GM19463 (cell line): Measurements from ENCODE around the gene BEX3.
A peak's percentile ranks its signal among the peaks of the same experiment; 100 is the strongest.
"Not testable (repeated sequence)": the region's sequence is repeated elsewhere in the genome, so short reads cannot be mapped to it uniquely, and the experiment has no call there.

Experiments used
- ATAC-seq: cut with Tn5 transposase; IDR thresholded peaks from one replicate; pipeline ENCODE4 v1.9.1; 2021; ENCODE audit warnings: mild to moderate bottlenecking, moderate library complexity; ENCODE audit not compliant: unreplicated experiment

The BEX3 gene

DNA sequence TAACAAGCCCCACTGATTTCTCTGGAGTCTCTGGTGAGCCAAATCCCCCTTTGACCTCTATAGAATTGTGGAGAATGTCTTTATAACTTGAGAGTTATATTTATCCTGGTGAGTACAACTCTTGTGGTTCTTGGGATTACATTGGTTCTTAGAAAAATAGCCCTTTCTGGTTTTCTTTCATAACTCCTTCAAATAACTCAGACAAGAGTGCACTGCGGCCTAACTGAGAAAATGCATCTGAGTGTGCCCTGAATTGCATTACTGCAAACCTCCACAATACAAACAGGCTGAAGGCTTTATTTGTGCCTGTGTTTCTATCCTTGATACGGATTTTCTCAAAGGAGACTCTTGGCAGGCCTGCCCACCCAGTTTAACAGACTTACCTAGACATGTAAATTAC lies 2.7 kb downstream of the BEX3 start:
- no peak for ATAC-seq

GRCh38 chrX:103382877-103383276 lies 6.5 kb downstream of the BEX3 start:
- ATAC-seq: no peak

GRCh38 chrX:103384672-103385071 lies 8.3 kb downstream of the BEX3 start:
- no peak for ATAC-seq

DNA sequence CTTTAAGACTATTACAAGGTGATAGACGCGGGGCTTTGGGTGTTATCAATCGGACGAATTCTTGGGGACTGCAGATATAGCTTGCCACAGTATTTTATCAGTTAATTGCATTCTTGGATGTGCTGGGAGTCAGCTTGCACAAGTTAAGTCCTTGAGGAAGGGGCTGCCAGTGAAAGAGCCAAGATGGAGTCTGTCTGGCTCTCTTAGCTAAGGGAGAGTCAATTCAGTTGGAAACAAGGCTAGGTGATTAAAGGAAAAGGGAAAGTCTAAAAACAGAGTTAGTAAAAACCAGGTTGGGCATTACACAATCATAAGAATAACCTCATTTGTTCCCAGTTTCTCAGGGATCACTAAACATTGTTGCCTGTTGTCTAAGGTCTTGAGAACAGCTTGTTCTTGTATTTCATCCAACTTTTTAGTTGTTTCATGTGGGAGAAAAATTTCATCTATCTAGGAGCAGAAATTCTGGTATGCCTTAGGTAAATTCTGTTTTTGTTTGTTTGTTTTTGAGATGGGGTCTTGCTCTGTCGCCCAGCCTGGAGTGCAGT lies 9.0 kb downstream of the BEX3 start:
- not testable (repeated sequence) for ATAC-seq

GRCh38 chrX:103386332-103386731 lies 10.0 kb downstream of the BEX3 start:
- ATAC-seq: no peak

DNA sequence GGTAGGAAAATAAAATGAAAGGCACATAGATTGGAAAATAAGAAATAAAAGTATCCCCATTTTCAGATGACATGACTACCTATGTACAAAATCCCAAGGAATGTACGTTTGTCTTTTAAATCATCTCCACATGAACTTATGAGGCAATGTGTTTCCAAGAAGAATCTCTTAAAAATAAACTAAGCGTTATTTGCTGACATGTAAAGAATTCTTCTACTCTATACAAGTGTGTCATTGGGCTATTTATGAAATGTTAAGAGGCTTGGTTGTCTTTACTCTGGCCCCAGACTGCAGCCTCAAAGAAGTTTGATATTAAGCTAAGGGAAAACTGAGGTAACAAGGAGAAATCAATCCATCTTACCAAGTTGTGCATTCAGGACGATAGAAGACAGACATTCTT lies 17.1 kb downstream of the BEX3 start:
- ATAC-seq: no peak

- ATAC-seq: no peak
Observed at GRCh38 chrX:103396186-103396585, 19.8 kb downstream of the BEX3 start.

GRCh38 chrX:103396660-103397059 lies 20.3 kb downstream of the BEX3 start:
- ATAC-seq: no peak

GRCh38 chrX:103397707-103398106 lies 21.4 kb downstream of the BEX3 start:
- ATAC-seq: no peak

GRCh38 chrX:103398421-103398864 lies 22.1 kb downstream of the BEX3 start:
- ATAC-seq: no peak

DNA sequence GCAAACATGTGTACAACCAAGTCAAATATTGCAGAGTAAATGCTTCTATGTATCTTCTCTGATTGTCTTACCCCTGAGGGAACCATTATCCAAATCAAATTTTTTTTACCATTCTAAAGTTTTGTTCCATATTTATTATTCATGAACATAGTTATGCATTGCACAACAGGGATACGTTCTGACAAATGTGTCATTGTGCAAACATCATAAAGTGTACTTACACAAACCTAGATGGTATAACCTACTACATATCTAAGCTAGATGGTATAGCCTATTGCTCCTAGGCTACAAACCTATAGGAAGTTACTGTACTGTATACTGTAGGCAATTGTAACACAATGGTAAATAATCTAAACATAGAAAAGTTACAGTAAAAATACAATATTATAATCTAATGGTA lies 23.4 kb downstream of the BEX3 start:
- ATAC-seq: no peak

DNA sequence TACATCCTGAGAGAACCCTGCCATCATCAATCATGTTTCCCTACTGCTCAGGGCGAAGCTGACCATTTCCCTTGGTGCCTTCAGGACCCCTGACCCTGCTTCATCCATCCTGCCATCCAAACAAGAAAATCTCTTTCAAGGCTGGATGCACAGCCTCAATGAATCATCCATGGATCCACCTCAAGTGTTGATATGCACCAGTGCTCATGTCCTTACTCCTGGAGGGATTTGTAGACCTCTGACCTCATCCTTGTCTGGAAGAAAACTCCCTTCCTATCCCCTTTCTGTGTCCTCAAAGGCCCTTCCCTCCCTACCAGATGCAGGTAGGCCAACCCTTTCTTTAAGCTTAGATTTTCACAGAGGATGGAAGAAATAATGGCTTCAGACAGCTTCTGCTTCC lies 24.6 kb downstream of the BEX3 start:
- ATAC-seq: no peak

- peak; percentile 97 for ATAC-seq
Observed at GRCh38 chrX:103404231-103405008, 28.1 kb downstream of the BEX3 start.

DNA sequence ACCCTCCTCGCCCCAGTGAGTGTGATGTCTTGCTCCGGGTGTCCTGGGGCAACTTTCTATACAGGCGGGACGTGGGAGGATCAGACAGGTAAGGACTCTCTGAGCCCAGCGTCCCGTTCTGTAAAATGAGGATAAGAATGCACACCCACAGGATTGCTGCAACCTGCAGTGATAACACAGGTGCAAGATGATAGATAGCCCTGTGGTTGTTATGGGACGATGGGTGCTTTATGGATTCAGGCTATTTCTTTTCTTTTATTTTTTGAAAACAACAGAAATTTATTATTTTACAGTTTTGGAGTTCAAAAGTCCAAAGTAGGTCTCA lies 28.6 kb downstream of the BEX3 start:
- no peak for ATAC-seq

GRCh38 chrX:103406256-103406655 lies 29.9 kb downstream of the BEX3 start:
- no peak for ATAC-seq

GRCh38 chrX:103407776-103408175 lies 31.4 kb downstream of the BEX3 start:
- ATAC-seq: no peak

GRCh38 chrX:103411721-103412120 lies 35.4 kb downstream of the BEX3 start:
- ATAC-seq: not testable (repeated sequence)

GRCh38 chrX:103413705-103414387 lies 37.5 kb downstream of the BEX3 start:
- ATAC-seq: no peak

DNA sequence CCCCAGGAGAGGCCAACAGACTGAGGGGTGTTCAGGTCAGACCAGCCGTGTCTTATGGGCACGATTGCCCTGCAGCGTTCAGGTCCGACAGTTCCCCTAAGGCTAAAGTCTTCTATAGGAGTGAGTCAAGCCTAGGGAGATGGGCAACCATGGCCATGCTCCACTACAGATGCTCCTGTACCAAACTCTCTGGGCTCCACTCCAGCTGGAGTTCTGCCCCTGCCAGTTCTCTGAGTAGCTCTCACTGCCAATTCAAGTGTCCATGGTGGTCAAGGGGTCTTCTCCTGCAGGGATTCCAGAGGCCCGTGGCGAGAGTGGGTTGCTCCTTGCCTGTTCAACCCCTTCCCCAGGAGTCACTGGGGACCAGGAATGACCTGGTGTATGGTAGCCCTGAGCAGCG lies 38.2 kb downstream of the BEX3 start:
- ATAC-seq: no peak

DNA sequence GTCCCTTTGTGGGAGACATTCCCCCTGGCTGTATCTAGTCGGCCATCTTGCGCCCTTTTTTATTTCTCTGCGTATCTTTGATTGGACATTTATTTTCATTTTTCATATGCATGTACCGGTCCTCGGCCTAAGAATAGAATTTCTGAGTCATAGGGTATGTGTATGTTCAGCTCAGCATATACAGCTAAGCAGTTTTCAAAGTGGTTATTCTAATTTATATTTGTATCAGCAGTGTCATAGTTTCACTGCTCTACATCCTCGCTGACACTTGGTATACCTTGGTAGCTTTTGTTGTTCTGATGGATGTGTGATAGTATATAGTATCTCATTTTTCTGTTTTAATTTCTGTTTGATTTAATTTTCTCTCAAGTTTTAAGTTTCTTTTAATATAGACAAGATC lies 38.7 kb downstream of the BEX3 start:
- no peak for ATAC-seq

- ATAC-seq: no peak
Observed at GRCh38 chrX:103415528-103415927, 39.2 kb downstream of the BEX3 start.

DNA sequence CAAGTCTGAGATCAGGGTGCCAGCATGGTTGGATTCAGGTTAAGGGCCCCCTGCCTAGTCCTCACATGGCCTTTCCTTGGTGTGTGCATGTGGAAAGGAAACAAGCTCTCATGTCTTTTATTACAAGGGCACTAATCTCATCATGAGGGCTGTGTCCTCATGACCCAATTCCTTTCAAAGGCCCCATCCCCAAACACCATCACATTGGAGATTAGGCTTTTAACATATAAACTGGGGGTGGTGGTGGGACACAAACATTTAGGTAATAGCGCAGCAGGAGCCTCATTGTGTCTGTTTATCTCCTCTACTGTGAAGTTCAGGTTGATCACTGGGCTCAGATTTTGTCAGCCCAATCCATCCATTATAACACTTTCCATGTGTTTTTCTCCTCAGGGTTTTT lies 41.0 kb downstream of the BEX3 start:
- ATAC-seq: no peak
